K562 (cell line): ENCODE data around the gene SLC39A3. TPM values are rescaled to one million over a fixed set of nuclear protein-coding genes. Genes with fewer than 3 reads are reported as not detected.
A peak's percentile ranks its signal among the peaks of the same experiment; 100 is the strongest.

Experiments used
- ATF7 ChIP-seq: fragments of 450-650 bp; IDR thresholded peaks from 2 replicates; pipeline ENCODE4 v1.7.1; 2014; ENCODE audit warnings: mild to moderate bottlenecking, moderate library complexity
- GABPB1 ChIP-seq: sonication (generic); formaldehyde crosslinking; IDR thresholded peaks from 2 replicates; pipeline ENCODE4 v1.8.0; 2022; ENCODE audit warnings: mild to moderate bottlenecking, missing genetic modification reagents
- L3MBTL2 ChIP-seq: fragments of 450-650 bp; IDR thresholded peaks from 2 replicates; pipeline ENCODE4 v1.6.1; 2016; ENCODE audit warnings: mild to moderate bottlenecking, moderate library complexity
- MEF2D ChIP-seq: conservative IDR thresholded peaks from 2 replicates; pipeline ENCODE4 v1.6.1; 2016; ENCODE audit warnings: low read depth, missing genetic modification characterization, missing compliant biosample characterization
- MYNN ChIP-seq, 2 experiments: sonication (generic); formaldehyde crosslinking in 1 of 2; IDR thresholded peaks; 2 replicates each; pipeline versions ENCODE4 v1.5.0 to v1.6.1; 2016 to 2020; ENCODE audit warnings: antibody characterized with exemption in 1 of 2, missing genetic modification reagents in 1 of 2
- NR2C2 ChIP-seq, 2 experiments: fragments of 200-800 bp in 1 of 2; sonication (Bioruptor generic) in 1 of 2; sonication (generic) in 1 of 2; formaldehyde crosslinking in 1 of 2; IDR thresholded peaks; 2 replicates each; pipeline versions ENCODE4 v1.6.1 to v1.8.0; 2016 to 2022; ENCODE audit warnings: mild to moderate bottlenecking in 1 of 2, missing compliant biosample characterization in 1 of 2, missing genetic modification characterization in 1 of 2, missing genetic modification reagents in 1 of 2
- RBFOX2 ChIP-seq: fragments of 200-400 bp; formaldehyde crosslinking; IDR thresholded peaks from 2 replicates; pipeline ENCODE4 v1.6.1; 2017; ENCODE audit warnings: low read depth, mild to moderate bottlenecking, low read length, moderate library complexity
- REST ChIP-seq, 2 experiments: fragments of 450-650 bp; formaldehyde crosslinking in 1 of 2; IDR thresholded peaks; 2 replicates each; pipeline versions ENCODE4 v1.4.0 to v1.6.1; 2014 to 2020; ENCODE audit warnings: mild to moderate bottlenecking in 2 of 2, borderline replicate concordance in 1 of 2, low read depth in 1 of 2
- polyA plus RNA-seq, 8 experiments: library from polyadenylated mRNA; depleted of rRNA in 4 of 8; stranded (reverse) in 5 of 8; unstranded in 3 of 8; fragments of >200 nt; fragmentation: Nextera tagmentation in 2 of 8; fragmentation: Illumina TruSeq in 1 of 8; extraction: Ambion mirVana in 2 of 8; extraction: Trizol in 1 of 8; gene quantifications; 2 replicates each; pipeline versions ENCODE4 v1.2.1 to v1.2.3, GENCODE V29; 2011 to 2014; ENCODE audit warnings: inconsistent platforms in 1 of 8, missing spikeins in 1 of 8
- total RNA-seq, 7 experiments: library from RNA; depleted of rRNA in 6 of 7; stranded (reverse); fragments of >200 nt in 6 of 7; fragmentation: Illumina TruSeq in 2 of 7; extraction: Trizol in 2 of 7; gene quantifications; 2 replicates each; pipeline versions ENCODE4 v1.2.1 to v1.2.3, GENCODE V29; 2011 to 2021; ENCODE audit warnings: low replicate concordance in 1 of 7
- TF ChIP-seq, protein P1 (sequence below): fragments of 200-400 bp; formaldehyde crosslinking; IDR thresholded peaks from 2 replicates; pipeline ENCODE4 v1.6.1; 2017; ENCODE audit warnings: mild to moderate bottlenecking, low read depth, low read length, moderate library complexity
- TF ChIP-seq, protein P2 (sequence below): sonication (generic); formaldehyde crosslinking; IDR thresholded peaks from 2 replicates; pipeline ENCODE4 v1.8.1; 2023; ENCODE audit warnings: missing genetic modification reagents, mild to moderate bottlenecking, borderline replicate concordance

The SLC39A3 gene
- total and polyA plus RNA-seq, 9 of the 15 experiments (the other 6 are each of a cell fraction or from before 2014, with no cell fraction given): 2.3 to 215 (median 127) TPM

- TF ChIP-seq L3MBTL2 (peak; percentile 89), ATF7 (peak; percentile 86), MEF2D (tag) (peak; percentile 99), MYNN (IDR thresholded peaks at IDR 0.05) (peak; percentile 90), MYNN (CRISPR knock-in tag; IDR thresholded peaks at IDR 0.05) (no peak), NR2C2 (CRISPR knock-in tag; IDR thresholded peaks at IDR 0.05) (no peak), NR2C2 (tag; IDR thresholded peaks at IDR 0.05) (no peak), RBFOX2 (peak; percentile 64), REST (IDR thresholded peaks at IDR 0.05; ENCODE audit: borderline replicate concordance) (peak; percentile 45), REST (CRISPR knock-in tag; IDR thresholded peaks at IDR 0.05; ENCODE audit: low read depth) (no peak), GABPB1 (no peak)
- TF ChIP-seq, protein P1, sequence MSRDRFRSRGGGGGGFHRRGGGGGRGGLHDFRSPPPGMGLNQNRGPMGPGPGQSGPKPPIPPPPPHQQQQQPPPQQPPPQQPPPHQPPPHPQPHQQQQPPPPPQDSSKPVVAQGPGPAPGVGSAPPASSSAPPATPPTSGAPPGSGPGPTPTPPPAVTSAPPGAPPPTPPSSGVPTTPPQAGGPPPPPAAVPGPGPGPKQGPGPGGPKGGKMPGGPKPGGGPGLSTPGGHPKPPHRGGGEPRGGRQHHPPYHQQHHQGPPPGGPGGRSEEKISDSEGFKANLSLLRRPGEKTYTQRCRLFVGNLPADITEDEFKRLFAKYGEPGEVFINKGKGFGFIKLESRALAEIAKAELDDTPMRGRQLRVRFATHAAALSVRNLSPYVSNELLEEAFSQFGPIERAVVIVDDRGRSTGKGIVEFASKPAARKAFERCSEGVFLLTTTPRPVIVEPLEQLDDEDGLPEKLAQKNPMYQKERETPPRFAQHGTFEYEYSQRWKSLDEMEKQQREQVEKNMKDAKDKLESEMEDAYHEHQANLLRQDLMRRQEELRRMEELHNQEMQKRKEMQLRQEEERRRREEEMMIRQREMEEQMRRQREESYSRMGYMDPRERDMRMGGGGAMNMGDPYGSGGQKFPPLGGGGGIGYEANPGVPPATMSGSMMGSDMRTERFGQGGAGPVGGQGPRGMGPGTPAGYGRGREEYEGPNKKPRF: no peak
- TF ChIP-seq, protein P2, sequence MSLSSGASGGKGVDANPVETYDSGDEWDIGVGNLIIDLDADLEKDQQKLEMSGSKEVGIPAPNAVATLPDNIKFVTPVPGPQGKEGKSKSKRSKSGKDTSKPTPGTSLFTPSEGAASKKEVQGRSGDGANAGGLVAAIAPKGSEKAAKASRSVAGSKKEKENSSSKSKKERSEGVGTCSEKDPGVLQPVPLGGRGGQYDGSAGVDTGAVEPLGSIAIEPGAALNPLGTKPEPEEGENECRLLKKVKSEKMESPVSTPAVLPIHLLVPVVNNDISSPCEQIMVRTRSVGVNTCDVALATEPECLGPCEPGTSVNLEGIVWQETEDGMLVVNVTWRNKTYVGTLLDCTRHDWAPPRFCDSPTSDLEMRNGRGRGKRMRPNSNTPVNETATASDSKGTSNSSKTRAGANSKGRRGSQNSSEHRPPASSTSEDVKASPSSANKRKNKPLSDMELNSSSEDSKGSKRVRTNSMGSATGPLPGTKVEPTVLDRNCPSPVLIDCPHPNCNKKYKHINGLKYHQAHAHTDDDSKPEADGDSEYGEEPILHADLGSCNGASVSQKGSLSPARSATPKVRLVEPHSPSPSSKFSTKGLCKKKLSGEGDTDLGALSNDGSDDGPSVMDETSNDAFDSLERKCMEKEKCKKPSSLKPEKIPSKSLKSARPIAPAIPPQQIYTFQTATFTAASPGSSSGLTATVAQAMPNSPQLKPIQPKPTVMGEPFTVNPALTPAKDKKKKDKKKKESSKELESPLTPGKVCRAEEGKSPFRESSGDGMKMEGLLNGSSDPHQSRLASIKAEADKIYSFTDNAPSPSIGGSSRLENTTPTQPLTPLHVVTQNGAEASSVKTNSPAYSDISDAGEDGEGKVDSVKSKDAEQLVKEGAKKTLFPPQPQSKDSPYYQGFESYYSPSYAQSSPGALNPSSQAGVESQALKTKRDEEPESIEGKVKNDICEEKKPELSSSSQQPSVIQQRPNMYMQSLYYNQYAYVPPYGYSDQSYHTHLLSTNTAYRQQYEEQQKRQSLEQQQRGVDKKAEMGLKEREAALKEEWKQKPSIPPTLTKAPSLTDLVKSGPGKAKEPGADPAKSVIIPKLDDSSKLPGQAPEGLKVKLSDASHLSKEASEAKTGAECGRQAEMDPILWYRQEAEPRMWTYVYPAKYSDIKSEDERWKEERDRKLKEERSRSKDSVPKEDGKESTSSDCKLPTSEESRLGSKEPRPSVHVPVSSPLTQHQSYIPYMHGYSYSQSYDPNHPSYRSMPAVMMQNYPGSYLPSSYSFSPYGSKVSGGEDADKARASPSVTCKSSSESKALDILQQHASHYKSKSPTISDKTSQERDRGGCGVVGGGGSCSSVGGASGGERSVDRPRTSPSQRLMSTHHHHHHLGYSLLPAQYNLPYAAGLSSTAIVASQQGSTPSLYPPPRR (CRISPR knock-in tag): no peak
Observed at GRCh38 chr19:2722541-2723344, 17.1 kb downstream of the SLC39A3 start (continued).
